ENCODE data around the gene NAPSA. TPM values are rescaled to one million over a fixed set of nuclear protein-coding genes. Genes with fewer than 3 reads are reported as not detected.

NAPSA gene
- polyA plus RNA-seq, 1 experiment, result 0.10 TPM

GRCh38 chr19:50327013-50327412, 38.4 kb downstream of the NAPSA start:
- Histone ChIP-seq H3K4me3 (ENCODE audit: low read depth, low read length) (no peak overlapping the region), H3K27me3 (ENCODE audit: control insufficient read depth, insufficient read depth, low read length) (peaks cover 45% of the 10 kb centered on the region), H3K9me3 (ENCODE audit: control insufficient read depth, insufficient read depth, low read length) (peaks cover 19% of the 10 kb centered on the region), H3K27ac (ENCODE audit: low read depth, low read length) (no peak overlapping the region)
- DNase-seq (ENCODE audit: low read depth, low spot score), result no peak
- ChIA-PET CTCF (no interaction called here), POLR2A (no interaction called here)
- TF ChIP-seq CTCF (IDR thresholded peaks at IDR 0.05; ENCODE audit: low read depth, low read length), result no peak

- H3K9me3 ChIP-seq (ENCODE audit: control insufficient read depth, insufficient read depth, low read length), result peaks cover 19% of the 10 kb centered on the region
- no peak overlapping the region for H3K4me3 ChIP-seq (ENCODE audit: low read depth, low read length)
- peaks cover 41% of the 10 kb centered on the region for H3K27me3 ChIP-seq (ENCODE audit: control insufficient read depth, insufficient read depth, low read length)
- no peak overlapping the region for H3K27ac ChIP-seq (ENCODE audit: low read depth, low read length)
- CTCF ChIA-PET, result no interaction called here
- DNase-seq (ENCODE audit: low read depth, low spot score), result no peak
- POLR2A ChIA-PET, result no interaction called here
- TF ChIP-seq CTCF (IDR thresholded peaks at IDR 0.05; ENCODE audit: low read depth, low read length), result no peak
These were observed 39.3 kb downstream of the NAPSA start for GRCh38 chr19:50326101-50326664.

GRCh38 chr19:50325310-50326100, 39.9 kb downstream of the NAPSA start:
- Histone ChIP-seq H3K27me3 (ENCODE audit: control insufficient read depth, insufficient read depth, low read length) (peaks cover 36% of the 10 kb centered on the region), H3K9me3 (ENCODE audit: control insufficient read depth, insufficient read depth, low read length) (peaks cover 17% of the 10 kb centered on the region), H3K27ac (ENCODE audit: low read depth, low read length) (no peak overlapping the region), H3K4me3 (ENCODE audit: low read depth, low read length) (no peak overlapping the region)
- no peak for DNase-seq (ENCODE audit: low read depth, low spot score)
- CTCF ChIA-PET, result no interaction called here
- TF ChIP-seq CTCF (IDR thresholded peaks at IDR 0.05; ENCODE audit: low read depth, low read length), result no peak
- POLR2A ChIA-PET, result interaction anchor here (0.6 kb wide), 1 partner anchor 98 kb away, joined by 4 read pairs; no protein-coding TSS in a partner anchor

GRCh38 chr19:50324331-50324730, 41.1 kb downstream of the NAPSA start:
- ChIA-PET CTCF (no interaction called here), POLR2A (no interaction called here)
- Histone ChIP-seq H3K27ac (ENCODE audit: low read depth, low read length) (no peak overlapping the region), H3K27me3 (ENCODE audit: control insufficient read depth, insufficient read depth, low read length) (peaks cover 24% of the 10 kb centered on the region), H3K9me3 (ENCODE audit: control insufficient read depth, insufficient read depth, low read length) (peaks cover 7% of the 10 kb centered on the region), H3K4me3 (ENCODE audit: low read depth, low read length) (no peak overlapping the region)
- DNase-seq (ENCODE audit: low read depth, low spot score), result no peak
- TF ChIP-seq CTCF (IDR thresholded peaks at IDR 0.05; ENCODE audit: low read depth, low read length), result no peak

- H3K27ac ChIP-seq (ENCODE audit: low read depth, low read length), result no peak overlapping the region
- POLR2A ChIA-PET, result no interaction called here
- DNase-seq (ENCODE audit: low read depth, low spot score), result no peak
- CTCF ChIA-PET, result no interaction called here
- no peak for TF ChIP-seq CTCF (IDR thresholded peaks at IDR 0.05; ENCODE audit: low read depth, low read length)
- H3K9me3 ChIP-seq (ENCODE audit: control insufficient read depth, insufficient read depth, low read length), result peaks cover 3% of the 10 kb centered on the region; the same call in 1 of the 2 replicates
- no peak overlapping the region for H3K4me3 ChIP-seq (ENCODE audit: low read depth, low read length)
- H3K27me3 ChIP-seq (ENCODE audit: control insufficient read depth, insufficient read depth, low read length), result peaks cover 22% of the 10 kb centered on the region
These were observed 41.7 kb downstream of the NAPSA start for GRCh38 chr19:50323782-50324133.
